Measurements from ENCODE around the gene ADAMTS16.

ADAMTS16 gene

DNA sequence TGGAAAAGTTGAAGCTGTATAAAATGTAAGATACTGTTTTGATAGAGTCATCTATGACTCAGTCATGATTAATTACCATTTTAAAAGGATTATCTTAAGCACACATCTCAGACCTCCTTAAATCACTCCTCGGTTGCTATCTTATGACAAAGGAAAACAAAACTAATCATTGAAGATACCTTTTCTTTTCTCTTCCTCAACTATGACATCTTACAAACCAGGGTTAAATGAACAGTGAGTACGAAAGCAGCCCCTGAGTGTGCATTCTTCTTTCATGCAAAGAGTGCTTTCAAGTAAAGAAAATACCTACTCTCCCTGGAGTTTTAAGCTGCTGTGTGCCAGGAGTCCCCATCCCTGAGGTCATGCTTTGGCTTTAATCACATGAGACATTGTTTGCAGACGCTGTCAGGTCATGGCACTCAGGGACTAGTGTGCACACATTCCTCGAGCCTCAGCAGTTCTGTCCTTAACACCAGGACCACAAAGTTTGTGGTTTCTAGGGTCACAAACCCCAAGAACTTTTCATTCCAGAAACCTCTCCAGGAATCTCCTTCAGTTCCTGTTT lies 195.7 kb downstream of the ADAMTS16 start:
- H3K4me3 ChIP-seq (ENCODE audit: low read depth, low read length), result no peak overlapping the region
- TF ChIP-seq, protein P1, sequence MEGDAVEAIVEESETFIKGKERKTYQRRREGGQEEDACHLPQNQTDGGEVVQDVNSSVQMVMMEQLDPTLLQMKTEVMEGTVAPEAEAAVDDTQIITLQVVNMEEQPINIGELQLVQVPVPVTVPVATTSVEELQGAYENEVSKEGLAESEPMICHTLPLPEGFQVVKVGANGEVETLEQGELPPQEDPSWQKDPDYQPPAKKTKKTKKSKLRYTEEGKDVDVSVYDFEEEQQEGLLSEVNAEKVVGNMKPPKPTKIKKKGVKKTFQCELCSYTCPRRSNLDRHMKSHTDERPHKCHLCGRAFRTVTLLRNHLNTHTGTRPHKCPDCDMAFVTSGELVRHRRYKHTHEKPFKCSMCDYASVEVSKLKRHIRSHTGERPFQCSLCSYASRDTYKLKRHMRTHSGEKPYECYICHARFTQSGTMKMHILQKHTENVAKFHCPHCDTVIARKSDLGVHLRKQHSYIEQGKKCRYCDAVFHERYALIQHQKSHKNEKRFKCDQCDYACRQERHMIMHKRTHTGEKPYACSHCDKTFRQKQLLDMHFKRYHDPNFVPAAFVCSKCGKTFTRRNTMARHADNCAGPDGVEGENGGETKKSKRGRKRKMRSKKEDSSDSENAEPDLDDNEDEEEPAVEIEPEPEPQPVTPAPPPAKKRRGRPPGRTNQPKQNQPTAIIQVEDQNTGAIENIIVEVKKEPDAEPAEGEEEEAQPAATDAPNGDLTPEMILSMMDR (IDR thresholded peaks at IDR 0.05; ENCODE audit: borderline replicate concordance, insufficient read depth, low read depth, low read length), result no peak

DNA sequence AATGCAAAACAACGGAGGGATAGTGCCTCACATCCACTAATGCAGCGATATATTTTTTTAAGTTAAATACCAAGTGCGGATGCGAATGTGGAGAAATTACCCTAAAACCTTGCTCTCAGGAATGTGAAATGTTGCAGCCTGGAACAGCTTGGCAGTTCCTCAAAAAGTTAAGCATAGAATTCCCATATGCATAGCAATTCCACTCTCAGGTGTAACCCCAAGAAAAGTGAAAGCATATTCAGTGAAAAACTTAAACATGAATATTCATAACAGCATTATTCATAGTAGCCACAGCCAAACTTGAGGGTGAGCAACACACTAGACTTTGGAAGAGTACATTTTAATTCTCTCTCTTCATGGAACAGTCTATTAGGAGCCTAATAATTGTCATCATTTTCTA lies 199.1 kb downstream of the ADAMTS16 start:
- TF ChIP-seq, protein P1 (IDR thresholded peaks at IDR 0.05; ENCODE audit: borderline replicate concordance, insufficient read depth, low read depth, low read length), result no peak

DNA sequence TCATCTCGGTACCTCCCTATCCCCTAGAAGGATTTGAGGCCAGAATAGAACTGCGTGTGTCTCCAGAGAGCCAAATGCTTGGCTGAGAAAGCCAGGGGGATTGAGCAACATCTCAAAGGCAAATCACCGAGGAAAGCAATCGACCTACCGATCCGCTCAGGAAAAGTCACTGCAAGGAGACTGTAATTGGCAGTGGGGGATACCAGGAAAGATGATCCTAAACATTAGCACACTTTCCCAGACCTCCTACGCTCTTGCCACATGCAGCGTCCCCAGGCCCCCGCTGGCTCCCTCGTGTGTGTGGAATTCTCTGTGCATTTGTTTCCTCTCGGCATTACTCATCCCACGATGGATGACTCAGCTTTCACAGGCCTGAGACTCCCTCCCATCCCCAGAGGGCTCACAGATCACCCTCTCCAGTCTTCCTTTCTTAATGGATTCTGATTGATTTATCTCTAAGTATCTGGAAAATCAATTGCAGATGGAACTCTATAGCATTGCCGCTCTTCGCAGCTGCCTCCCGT lies 200.1 kb downstream of the ADAMTS16 start:
- TF ChIP-seq, protein P1 (IDR thresholded peaks at IDR 0.05; ENCODE audit: borderline replicate concordance, insufficient read depth, low read depth, low read length), result no peak
- no peak overlapping the region for H3K4me3 ChIP-seq (ENCODE audit: low read depth, low read length)

More for the DNA sequence above, 199.1 kb downstream of the ADAMTS16 start:
- no peak overlapping the region for H3K4me3 ChIP-seq (ENCODE audit: low read depth, low read length)

DNA sequence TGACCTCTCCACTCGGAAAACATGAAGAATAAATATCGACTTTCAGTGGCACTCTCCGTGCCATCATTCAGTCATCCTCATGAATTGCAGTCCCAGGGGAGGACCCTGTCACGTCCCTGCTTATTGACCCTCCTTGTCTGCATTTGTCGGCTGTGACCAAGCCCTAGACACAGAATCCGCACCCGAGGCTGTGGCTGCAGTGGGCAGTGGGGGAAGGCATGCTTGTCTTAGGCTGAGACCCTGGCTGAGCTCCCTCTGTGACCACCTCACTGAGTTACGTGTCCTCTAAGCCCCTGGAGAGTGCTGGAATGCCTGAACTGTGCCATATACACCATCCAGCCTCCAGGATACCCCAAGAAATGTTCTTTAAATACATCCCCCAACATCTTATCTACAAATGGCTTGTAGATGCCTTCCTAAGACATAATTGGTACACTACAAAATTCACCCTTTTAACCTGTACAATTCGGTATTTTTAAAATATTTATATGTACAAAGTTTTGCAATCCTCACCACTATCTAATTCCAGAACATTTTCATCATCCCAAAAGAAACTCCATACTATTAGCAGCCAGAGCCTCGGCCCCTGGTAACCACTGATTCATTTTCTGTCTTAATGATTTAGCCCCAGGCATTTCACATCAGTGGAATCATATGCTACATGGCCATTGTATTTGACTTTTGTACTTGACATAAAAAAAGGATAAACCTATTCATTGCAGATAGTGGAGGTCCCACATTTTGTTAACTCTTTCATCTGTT lies 201.6 kb downstream of the ADAMTS16 start:
- TF ChIP-seq, protein P1 (IDR thresholded peaks at IDR 0.05; ENCODE audit: borderline replicate concordance, insufficient read depth, low read depth, low read length), result no peak
- no peak overlapping the region for H3K4me3 ChIP-seq (ENCODE audit: low read depth, low read length)

DNA sequence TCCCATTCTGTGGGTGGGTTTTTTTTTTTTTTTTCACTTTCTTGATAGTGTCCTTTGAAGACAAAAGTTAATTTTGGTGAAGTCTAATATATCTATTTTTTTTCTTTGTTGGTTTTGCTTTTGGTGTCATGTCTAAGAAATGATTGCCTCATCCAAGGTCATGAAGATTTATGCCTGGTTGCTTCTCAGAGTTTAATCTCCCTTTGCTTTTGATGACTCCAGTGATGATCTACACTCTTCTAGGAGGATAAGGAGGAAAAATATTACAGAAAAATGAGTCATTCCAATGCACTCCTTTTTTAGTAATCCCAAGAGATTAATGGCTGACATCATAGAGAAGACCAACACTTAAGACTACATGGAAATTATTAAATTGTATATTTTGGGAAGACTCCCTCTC lies 202.7 kb downstream of the ADAMTS16 start:
- TF ChIP-seq, protein P1 (IDR thresholded peaks at IDR 0.05; ENCODE audit: borderline replicate concordance, insufficient read depth, low read depth, low read length), result no peak
- no peak overlapping the region for H3K4me3 ChIP-seq (ENCODE audit: low read depth, low read length)

DNA sequence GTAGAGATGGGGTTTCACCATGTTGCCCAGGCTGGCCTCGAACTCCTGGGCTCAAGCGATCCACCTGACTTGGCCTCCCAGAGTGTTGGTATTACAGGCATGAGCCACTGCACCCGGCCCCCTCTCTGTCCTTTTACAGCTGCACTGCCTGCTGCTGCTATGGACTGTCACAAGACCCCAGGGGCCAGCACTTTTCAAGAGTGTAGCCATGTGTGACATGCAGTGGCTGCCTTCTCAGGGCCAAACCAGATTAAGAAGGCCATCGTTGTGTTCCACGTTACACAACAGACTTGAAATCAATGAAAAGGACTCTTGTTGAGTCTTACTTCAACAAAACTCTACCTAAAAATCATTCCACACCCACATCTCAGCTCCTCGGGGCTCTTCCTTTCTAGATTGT lies 203.4 kb downstream of the ADAMTS16 start:
- TF ChIP-seq, protein P1 (IDR thresholded peaks at IDR 0.05; ENCODE audit: borderline replicate concordance, insufficient read depth, low read depth, low read length), result no peak
- H3K4me3 ChIP-seq (ENCODE audit: low read depth, low read length), result no peak overlapping the region

All from GM12875 (cell line).